SH-SY5Y (cell line): ENCODE results near the gene ZNF285.

Source experiments
- GATA2 ChIP-seq: IDR thresholded peaks from 2 replicates; pipeline ENCODE4 v1.6.1; 2011; ENCODE audit warnings: mild to moderate bottlenecking, low read depth, low read length
- GATA3 ChIP-seq: IDR thresholded peaks from 2 replicates; pipeline ENCODE4 v1.6.1; 2011; ENCODE audit warnings: low read depth, mild to moderate bottlenecking, low read length, moderate library complexity

- no peak for TF ChIP-seq GATA3
- no peak for TF ChIP-seq GATA2
These were observed 29.5 kb upstream of the ZNF285 start for GRCh38 chr19:44430956-44431355.
